Tibial nerve (tissue), 4 donors: Measurements from ENCODE around the gene SIVA1. TPM values are rescaled to one million over a fixed set of nuclear protein-coding genes. Genes with fewer than 3 reads are reported as not detected.

Experiments used
- DNase-seq, 2 donors: peaks; one replicate each; pipeline ENCODE4 v3.0.0-alpha.2; 2019; ENCODE audit warnings: low spot score in 2 of 2
- H3K27ac ChIP-seq, 4 donors: fragments of 200-600 bp; sonication (generic) in 3 of 4; one replicate each; pipeline ENCODE4 v1.5.1; 2017 to 2019; ENCODE audit warnings: mild to moderate bottlenecking in 1 of 4
- H3K27me3 ChIP-seq, 2 donors: fragments of 200-600 bp; sonication (generic) in 1 of 2; one replicate each; pipeline versions ENCODE4 v1.5.1 to v1.6.0; 2017 to 2019
- H3K36me3 ChIP-seq, 3 donors: fragments of 200-600 bp; sonication (generic); one replicate each; pipeline ENCODE4 v1.5.1; 2018 to 2019
- H3K4me1 ChIP-seq, 4 donors: fragments of 200-600 bp; sonication (generic) in 3 of 4; one replicate each; pipeline ENCODE4 v1.5.1; 2017 to 2019
- H3K4me3 ChIP-seq, 4 donors: fragments of 200-600 bp; sonication (generic) in 3 of 4; one replicate each; pipeline ENCODE4 v1.5.1; 2017 to 2019; ENCODE audit warnings: mild to moderate bottlenecking in 1 of 4, moderate library complexity in 1 of 4
- H3K9me3 ChIP-seq, 4 donors: fragments of 200-600 bp; sonication (generic) in 3 of 4; one replicate each; pipeline ENCODE4 v1.5.1; 2017 to 2019
- CTCF ChIP-seq, 5 experiments: fragments of 200-600 bp in 3 of 5; fragments of 450-650 bp in 2 of 5; sonication (generic) in 3 of 5; IDR thresholded peaks; one replicate each; pipeline ENCODE4 v1.5.1; 2016 to 2019; ENCODE audit warnings: antibody characterized with exemption in 5 of 5, mild to moderate bottlenecking in 3 of 5, moderate library complexity in 2 of 5
- EP300 ChIP-seq, 2 donors: sonication (generic); formaldehyde crosslinking; IDR thresholded peaks; one replicate each; pipeline ENCODE4 v1.6.1; 2017; ENCODE audit warnings: antibody characterized with exemption in 2 of 2, mild to moderate bottlenecking in 1 of 2
- POLR2A ChIP-seq, 2 donors: fragments of 450-650 bp; IDR thresholded peaks; one replicate each; pipeline ENCODE4 v1.6.1; 2017; ENCODE audit warnings: antibody characterized with exemption in 2 of 2, mild to moderate bottlenecking in 2 of 2, moderate library complexity in 2 of 2
- WGBS, 2 donors: methylation state at CpG; one replicate each; pipeline ENCODE4 v1.1.5; 2018; 5-methylcytosine and 5-hydroxymethylcytosine counted together
- total RNA-seq, 4 donors: library from RNA; depleted of rRNA; stranded (reverse); fragments of >200 nt; gene quantifications; one replicate each; pipeline ENCODE4 v1.1.0, GENCODE V29; 2016

SIVA1 gene
- 100 to 1,000 TPM; 260 to 422 (median 378) TPM for total RNA-seq

GRCh38 chr14:104752735-104753527 is at the start of gene SIVA1:
TSS of gene SIVA1 (plus strand) at chr14:104753147. CDS start at chr14:104753202, 55 bp downstream.
- peaks cover 0 to 29% (median 3%) of the 10 kb centered on the region in 3 donors for H3K36me3 ChIP-seq
- 0 to 1% methylated on average over 31 to 81 of the region's 95 CpGs for WGBS, 2 donors
- H3K9me3 ChIP-seq: no peaks in the 10 kb centered on the region
- peak; percentile 99 for DNase-seq
- TF ChIP-seq CTCF (IDR thresholded peaks at IDR 0.05) (peak in 2 of 5 experiments; percentile 18 to 36), POLR2A (IDR thresholded peaks at IDR 0.05) (peak; percentile 72 to 81), EP300 (IDR thresholded peaks at IDR 0.05) (peak; percentile 90 to 94)
- peak within 1 kb of the TSS; percentile 87 to 100 (median 92) for H3K4me3 ChIP-seq
- no peaks in the 10 kb centered on the region for H3K27me3 ChIP-seq
- peaks cover 0 to 58% (median 25%) of the 10 kb centered on the region in 4 donors for H3K4me1 ChIP-seq
- H3K27ac ChIP-seq: peak within 1 kb of the TSS; percentile 86 to 95 (median 93)

GRCh38 chr14:104703269-104703668 is 49.7 kb upstream of the SIVA1 start:
- TF ChIP-seq EP300 (IDR thresholded peaks at IDR 0.05) (no peak), CTCF (IDR thresholded peaks at IDR 0.05) (no peak)
- peaks cover 0 to 88% (median 36%) of the 10 kb centered on the region in 4 donors for H3K4me1 ChIP-seq

GRCh38 chr14:104704252-104704651 is 48.7 kb upstream of the SIVA1 start:
- 97% methylated on average over 22 of the region's 22 CpGs for WGBS, 2 donors
- no peak for DNase-seq
- Histone ChIP-seq H3K27ac (peak overlapping the region in 2 of 4 donors; percentile 4 to 94), H3K36me3 (peaks cover 0 to 70% (median 23%) of the 10 kb centered on the region in 3 donors), H3K27me3 (no peaks in the 10 kb centered on the region), H3K9me3 (no peaks in the 10 kb centered on the region), H3K4me3 (no peak overlapping the region), H3K4me1 (peaks cover 0 to 86% (median 31%) of the 10 kb centered on the region in 4 donors)
- no peak for TF ChIP-seq CTCF (IDR thresholded peaks at IDR 0.05)

More at GRCh38 chr14:104703269-104703668, 49.7 kb upstream of the SIVA1 start:
- no peaks in the 10 kb centered on the region for H3K27me3 ChIP-seq
- H3K36me3 ChIP-seq: peaks cover 0 to 61% (median 23%) of the 10 kb centered on the region in 3 donors
- H3K4me3 ChIP-seq: no peak overlapping the region
- H3K9me3 ChIP-seq: no peaks in the 10 kb centered on the region
- peak overlapping the region; percentile 0 to 99 (median 78) for H3K27ac ChIP-seq
- no peak for DNase-seq
- 83 to 90% methylated on average over 23 to 25 of the region's 28 CpGs for WGBS, 2 donors

- H3K27ac ChIP-seq: peak overlapping the region in 2 of 4 donors; percentile 63 to 72
- WGBS, 2 donors: 70 to 85% methylated on average over 5 to 20 of the region's 21 CpGs
- H3K9me3 ChIP-seq: no peaks in the 10 kb centered on the region
- TF ChIP-seq CTCF (IDR thresholded peaks at IDR 0.05) (no peak), EP300 (IDR thresholded peaks at IDR 0.05) (no peak), POLR2A (IDR thresholded peaks at IDR 0.05) (no peak)
- H3K27me3 ChIP-seq: no peaks in the 10 kb centered on the region
- H3K4me3 ChIP-seq: no peak overlapping the region
- peaks cover 5 to 82% (median 23%) of the 10 kb centered on the region in 3 donors for H3K36me3 ChIP-seq
- DNase-seq: no peak
- H3K4me1 ChIP-seq: peaks cover 0 to 74% (median 24%) of the 10 kb centered on the region in 4 donors
These were observed 47.5 kb upstream of the SIVA1 start for GRCh38 chr14:104705340-104706047.
